ENCODE data around the gene FER1L5. TPM values are rescaled to one million over a fixed set of nuclear protein-coding genes. Genes with fewer than 3 reads are reported as not detected.
A peak's percentile ranks its signal among the peaks of the same experiment; 100 is the strongest.

Gene FER1L5
- total RNA-seq, 1 donor from 2014 or later, result 0.75 TPM

DNA sequence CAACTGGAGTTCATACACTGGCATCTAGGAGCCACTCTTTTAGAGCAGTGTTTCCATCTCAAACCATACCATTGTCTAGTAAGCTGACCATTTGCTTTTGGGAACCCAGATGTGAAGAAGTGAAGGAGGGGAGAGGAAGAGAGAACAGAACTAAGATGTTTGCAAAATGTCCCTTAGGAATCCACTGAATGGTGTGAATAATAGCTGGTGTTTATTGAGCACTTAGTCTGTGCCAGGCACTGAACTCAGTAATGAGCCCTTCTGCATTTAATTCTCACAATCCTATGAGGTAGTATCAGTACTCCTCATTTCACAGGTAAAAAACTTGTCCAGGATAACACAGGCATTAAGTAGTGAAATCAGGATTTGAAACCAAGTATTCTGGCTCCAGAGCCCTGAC lies 73.8 kb downstream of the FER1L5 start:
- Mint-ChIP-seq H3K4me1 (ENCODE audit: unreplicated experiment) (no peaks in the 10 kb centered on the region), H3K9me3 (no peaks in the 10 kb centered on the region), H3K4me3 (no peak overlapping the region), H3K27ac (no peak overlapping the region), H3K27me3 (no peaks in the 10 kb centered on the region), H3K36me3 (peaks cover 29% of the 10 kb centered on the region)
- no peak for DNase-seq (ENCODE audit: extremely low spot score, unreplicated experiment)
- TF ChIP-seq, protein P1, sequence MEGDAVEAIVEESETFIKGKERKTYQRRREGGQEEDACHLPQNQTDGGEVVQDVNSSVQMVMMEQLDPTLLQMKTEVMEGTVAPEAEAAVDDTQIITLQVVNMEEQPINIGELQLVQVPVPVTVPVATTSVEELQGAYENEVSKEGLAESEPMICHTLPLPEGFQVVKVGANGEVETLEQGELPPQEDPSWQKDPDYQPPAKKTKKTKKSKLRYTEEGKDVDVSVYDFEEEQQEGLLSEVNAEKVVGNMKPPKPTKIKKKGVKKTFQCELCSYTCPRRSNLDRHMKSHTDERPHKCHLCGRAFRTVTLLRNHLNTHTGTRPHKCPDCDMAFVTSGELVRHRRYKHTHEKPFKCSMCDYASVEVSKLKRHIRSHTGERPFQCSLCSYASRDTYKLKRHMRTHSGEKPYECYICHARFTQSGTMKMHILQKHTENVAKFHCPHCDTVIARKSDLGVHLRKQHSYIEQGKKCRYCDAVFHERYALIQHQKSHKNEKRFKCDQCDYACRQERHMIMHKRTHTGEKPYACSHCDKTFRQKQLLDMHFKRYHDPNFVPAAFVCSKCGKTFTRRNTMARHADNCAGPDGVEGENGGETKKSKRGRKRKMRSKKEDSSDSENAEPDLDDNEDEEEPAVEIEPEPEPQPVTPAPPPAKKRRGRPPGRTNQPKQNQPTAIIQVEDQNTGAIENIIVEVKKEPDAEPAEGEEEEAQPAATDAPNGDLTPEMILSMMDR (conservative IDR thresholded peaks at IDR 0.05), result no peak

DNA sequence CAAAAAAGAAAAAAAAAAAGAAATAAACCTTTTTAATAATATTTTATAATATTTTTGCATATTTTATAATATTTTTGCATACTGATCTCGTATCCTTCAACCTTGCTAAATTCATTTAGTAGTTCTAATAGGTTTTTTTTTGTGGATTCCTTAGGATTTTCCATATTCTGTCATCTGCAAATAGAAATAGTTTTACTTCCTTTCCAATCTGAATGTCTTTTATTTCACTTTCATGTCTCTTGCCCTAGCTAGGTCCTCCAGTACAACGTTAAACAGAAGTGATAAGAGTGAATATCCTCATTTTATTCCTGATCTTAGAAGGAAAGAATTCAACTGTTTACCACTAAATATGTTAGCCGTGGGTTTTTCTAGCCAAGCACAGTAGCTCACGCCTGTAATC lies 83.6 kb downstream of the FER1L5 start:
- TF ChIP-seq, protein P1 (conservative IDR thresholded peaks at IDR 0.05), result no peak
- no peaks in the 10 kb centered on the region for H3K9me3 Mint-ChIP-seq
- no peak overlapping the region for H3K27ac Mint-ChIP-seq
- H3K36me3 Mint-ChIP-seq, result peaks cover 33% of the 10 kb centered on the region
- no peaks in the 10 kb centered on the region for H3K27me3 Mint-ChIP-seq
- no peaks in the 10 kb centered on the region for H3K4me1 Mint-ChIP-seq (ENCODE audit: unreplicated experiment)
- H3K4me3 Mint-ChIP-seq, result no peak overlapping the region
- no peak for DNase-seq (ENCODE audit: extremely low spot score, unreplicated experiment)

DNA sequence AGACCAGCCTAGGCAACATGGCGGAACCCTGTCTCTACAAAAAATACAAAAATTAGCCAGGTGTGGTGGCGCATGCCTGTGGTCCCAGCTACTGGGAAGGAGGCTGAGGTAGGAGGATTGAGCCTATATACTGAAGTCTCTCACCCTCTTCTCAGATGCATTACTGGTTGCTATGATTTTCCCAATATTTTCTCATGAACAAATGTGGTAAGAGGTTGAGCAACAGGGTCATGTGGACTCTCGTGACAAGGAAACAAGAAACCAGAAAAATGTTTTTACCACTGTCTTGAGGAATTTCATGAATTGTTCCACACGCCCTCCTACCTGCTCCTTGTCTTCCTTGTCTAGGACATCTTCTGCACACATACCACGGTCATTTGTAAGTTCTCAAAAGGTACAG lies 84.9 kb downstream of the FER1L5 start:
- Mint-ChIP-seq H3K27ac (peak overlapping the region; percentile 9), H3K9me3 (no peaks in the 10 kb centered on the region), H3K27me3 (no peaks in the 10 kb centered on the region), H3K4me3 (no peak overlapping the region), H3K36me3 (peaks cover 32% of the 10 kb centered on the region), H3K4me1 (ENCODE audit: unreplicated experiment) (no peaks in the 10 kb centered on the region)
- DNase-seq (ENCODE audit: extremely low spot score, unreplicated experiment), result no peak
- TF ChIP-seq, protein P1 (conservative IDR thresholded peaks at IDR 0.05), result no peak

DNA sequence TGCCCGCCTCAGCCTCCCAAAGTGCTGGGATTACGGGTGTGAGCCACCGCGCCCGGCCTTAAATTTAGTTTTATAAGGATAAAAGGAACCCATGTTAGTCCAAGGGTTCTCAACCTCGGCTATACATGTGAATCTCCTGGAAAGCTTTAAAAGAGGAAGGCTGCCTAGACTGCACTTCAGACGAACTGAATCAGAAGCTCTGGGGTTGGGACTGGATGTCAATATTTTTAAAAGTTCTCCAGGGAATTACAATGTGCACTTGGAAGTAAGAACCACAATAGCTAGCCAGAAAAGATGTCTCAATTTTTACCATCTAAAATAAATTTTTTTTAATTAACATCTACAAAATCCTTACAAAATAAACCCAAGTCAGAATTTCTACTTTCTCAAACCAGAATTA lies 87.2 kb downstream of the FER1L5 start:
- no peak overlapping the region for H3K27ac Mint-ChIP-seq
- H3K9me3 Mint-ChIP-seq, result no peaks in the 10 kb centered on the region
- peaks cover 35% of the 10 kb centered on the region for H3K36me3 Mint-ChIP-seq
- H3K4me1 Mint-ChIP-seq (ENCODE audit: unreplicated experiment), result peaks cover 3% of the 10 kb centered on the region
- no peak overlapping the region for H3K4me3 Mint-ChIP-seq
- no peak for DNase-seq (ENCODE audit: extremely low spot score, unreplicated experiment)
- no peaks in the 10 kb centered on the region for H3K27me3 Mint-ChIP-seq
- TF ChIP-seq, protein P1 (conservative IDR thresholded peaks at IDR 0.05), result no peak

DNA sequence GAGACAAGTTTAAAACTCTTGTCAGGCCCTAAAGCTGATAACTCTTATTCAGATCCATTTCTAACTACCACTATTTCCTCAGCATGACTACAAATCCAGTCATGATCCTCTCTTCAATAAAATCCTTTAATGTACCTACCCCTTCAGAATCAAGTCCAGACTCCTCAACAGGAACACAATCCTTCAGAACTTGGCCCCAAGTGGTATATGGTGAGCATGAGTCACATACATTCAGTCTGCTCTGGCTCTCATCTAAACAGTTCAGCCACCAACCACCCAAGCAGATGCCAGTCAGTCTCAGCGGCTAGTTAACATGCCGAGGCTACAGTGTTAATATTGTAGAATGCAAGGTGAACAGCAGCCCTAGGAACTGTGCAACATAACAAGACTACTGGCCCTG lies 87.6 kb downstream of the FER1L5 start:
- Mint-ChIP-seq H3K4me3 (no peak overlapping the region), H3K27me3 (no peaks in the 10 kb centered on the region), H3K27ac (no peak overlapping the region), H3K9me3 (no peaks in the 10 kb centered on the region), H3K4me1 (ENCODE audit: unreplicated experiment) (peaks cover 7% of the 10 kb centered on the region), H3K36me3 (peaks cover 39% of the 10 kb centered on the region)
- TF ChIP-seq, protein P1 (conservative IDR thresholded peaks at IDR 0.05), result no peak
- DNase-seq (ENCODE audit: extremely low spot score, unreplicated experiment), result no peak

DNA sequence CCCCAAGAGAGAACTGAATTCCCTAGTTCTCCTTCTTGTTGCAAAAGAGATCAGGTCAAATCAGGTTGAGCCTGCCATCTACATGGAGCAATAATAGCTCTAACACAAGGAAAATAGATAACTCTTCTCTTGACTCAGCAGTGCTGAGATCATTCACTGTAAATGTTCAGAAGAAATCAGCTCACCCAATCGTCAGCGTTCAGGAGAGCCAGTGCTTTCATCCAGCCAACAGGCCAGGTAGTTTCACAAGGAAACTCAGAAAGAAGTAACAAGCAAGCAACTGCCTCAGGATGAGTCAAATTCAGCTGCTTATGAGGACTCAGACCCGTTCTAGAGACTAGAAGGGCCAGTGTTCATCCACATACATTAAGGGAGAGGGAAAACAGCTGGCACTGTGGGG lies 91.4 kb downstream of the FER1L5 start:
- Mint-ChIP-seq H3K4me1 (ENCODE audit: unreplicated experiment) (peaks cover 22% of the 10 kb centered on the region), H3K27me3 (no peaks in the 10 kb centered on the region), H3K4me3 (no peak overlapping the region), H3K27ac (no peak overlapping the region), H3K36me3 (peaks cover 34% of the 10 kb centered on the region), H3K9me3 (no peaks in the 10 kb centered on the region)
- no peak for DNase-seq (ENCODE audit: extremely low spot score, unreplicated experiment)
- TF ChIP-seq, protein P1 (conservative IDR thresholded peaks at IDR 0.05), result no peak

Data from type B pancreatic cell (in vitro differentiated cells).